Mucosa of descending colon (tissue), 3 donors: ENCODE data around the gene NUP88. TPM values are rescaled to one million over a fixed set of nuclear protein-coding genes. Genes with fewer than 3 reads are reported as not detected.

Experiments used
- ATAC-seq: fragments of 200-7000 bp; cut with Tn5 transposase; one replicate; pipeline ENCODE4 v1.9.1; 2020; ENCODE audit warnings: mild to moderate bottlenecking, moderate library complexity
- DNase-seq, 3 donors: peaks; one replicate each; pipeline ENCODE4 v3.0.0-alpha.2; 2020
- H3K36me3 ChIP-seq: fragments of 200-600 bp; one replicate; pipeline ENCODE4 v1.8.0; 2021; ENCODE audit warnings: low read depth, mild to moderate bottlenecking
- H3K4me1 ChIP-seq: fragments of 200-600 bp; one replicate; pipeline ENCODE4 v1.8.0; 2021; ENCODE audit warnings: low read depth, mild to moderate bottlenecking
- H3K4me3 ChIP-seq: fragments of 200-600 bp; one replicate; pipeline ENCODE4 v1.8.0; 2021; ENCODE audit warnings: mild to moderate bottlenecking
- H3K9me3 ChIP-seq: fragments of 200-600 bp; one replicate; pipeline ENCODE4 v1.8.0; 2021; ENCODE audit warnings: mild to moderate bottlenecking
- intact Hi-C, 2 donors: fragments of 100-400 bp; cut with DNase I in 1 of 2; cut with micrococcal nuclease in 1 of 2; formaldehyde crosslinking; loops; one replicate each; pipeline versions ENCODE4 v1.11.0 to v1.11.1; 2022; cut with DNase I, micrococcal nuclease
- total RNA-seq, 3 donors: library from RNA; stranded (reverse); fragmentation: NEBNext Ultra II Directional in 2 of 3; extraction: Animal tissue kit (Norgen Biotek cat#: 25700) in 2 of 3; gene quantifications; one replicate each; pipeline versions ENCODE4 v1.2.1 to v1.2.4, GENCODE V29; 2021 to 2023
- TF ChIP-seq, protein P1 (sequence below): fragments of 200-600 bp; IDR thresholded peaks from one replicate; pipeline ENCODE4 v1.8.0; 2022; ENCODE audit warnings: antibody characterized with exemption, mild to moderate bottlenecking
- donor health status: DM: no; HTN: no; CAD: no; lungs with moderate emphysema.
- donor health status: DM: no; HTN: no; CAD: no.
- donor health status: DM: no; HTN: yes; CAD: no.

Gene NUP88
- total RNA-seq, 3 donors from 2014 or later = 46.1 to 72.3 (median 50.8) TPM

DNA sequence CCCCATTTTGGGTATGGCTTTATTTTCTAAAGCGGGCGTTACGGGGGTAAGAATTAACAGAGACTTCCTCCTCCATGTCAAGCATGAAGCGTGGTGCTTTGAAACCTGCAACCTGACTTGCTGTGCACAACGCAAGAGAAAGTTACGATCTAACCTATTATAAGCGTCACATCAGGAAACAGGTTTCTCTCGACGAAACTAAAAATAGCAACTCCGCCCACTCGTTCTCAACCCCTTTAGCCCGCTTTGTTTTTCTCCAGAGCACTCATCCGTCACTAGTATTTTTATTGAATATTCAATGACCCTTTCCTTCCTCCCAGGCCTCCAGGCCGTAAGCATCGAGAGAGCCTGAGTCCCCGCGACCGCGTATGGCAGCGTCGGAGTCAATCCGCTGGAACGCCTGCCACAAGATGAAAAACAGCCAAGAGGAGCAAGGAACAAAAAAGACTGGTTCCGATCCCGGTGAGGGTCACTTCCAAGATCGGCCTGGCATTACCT lies 555 bp downstream of the NUP88 start:
- Histone ChIP-seq H3K4me3 (peak overlapping the region; percentile 45), H3K9me3 (no peaks in the 10 kb centered on the region), H3K36me3 (no peaks in the 10 kb centered on the region), H3K4me1 (peaks cover 30% of the 10 kb centered on the region)
- DNase-seq = peak in 1 of 3 donors; percentile 74
- intact Hi-C loops = no loop called here
- peak; percentile 56 for ATAC-seq
- TF ChIP-seq, protein P1, sequence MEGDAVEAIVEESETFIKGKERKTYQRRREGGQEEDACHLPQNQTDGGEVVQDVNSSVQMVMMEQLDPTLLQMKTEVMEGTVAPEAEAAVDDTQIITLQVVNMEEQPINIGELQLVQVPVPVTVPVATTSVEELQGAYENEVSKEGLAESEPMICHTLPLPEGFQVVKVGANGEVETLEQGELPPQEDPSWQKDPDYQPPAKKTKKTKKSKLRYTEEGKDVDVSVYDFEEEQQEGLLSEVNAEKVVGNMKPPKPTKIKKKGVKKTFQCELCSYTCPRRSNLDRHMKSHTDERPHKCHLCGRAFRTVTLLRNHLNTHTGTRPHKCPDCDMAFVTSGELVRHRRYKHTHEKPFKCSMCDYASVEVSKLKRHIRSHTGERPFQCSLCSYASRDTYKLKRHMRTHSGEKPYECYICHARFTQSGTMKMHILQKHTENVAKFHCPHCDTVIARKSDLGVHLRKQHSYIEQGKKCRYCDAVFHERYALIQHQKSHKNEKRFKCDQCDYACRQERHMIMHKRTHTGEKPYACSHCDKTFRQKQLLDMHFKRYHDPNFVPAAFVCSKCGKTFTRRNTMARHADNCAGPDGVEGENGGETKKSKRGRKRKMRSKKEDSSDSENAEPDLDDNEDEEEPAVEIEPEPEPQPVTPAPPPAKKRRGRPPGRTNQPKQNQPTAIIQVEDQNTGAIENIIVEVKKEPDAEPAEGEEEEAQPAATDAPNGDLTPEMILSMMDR = no peak

- H3K36me3 ChIP-seq = no peaks in the 10 kb centered on the region
- H3K4me3 ChIP-seq = no peak overlapping the region
- TF ChIP-seq, protein P1 = no peak
- ATAC-seq (peak; percentile 48), DNase-seq (peak in 1 of 3 donors; percentile 41)
- no peaks in the 10 kb centered on the region for H3K9me3 ChIP-seq
- intact Hi-C loops = no loop called here
- peaks cover 34% of the 10 kb centered on the region for H3K4me1 ChIP-seq
Observed at GRCh38 chr17:5416901-5417300, 2.6 kb downstream of the NUP88 start.

DNA sequence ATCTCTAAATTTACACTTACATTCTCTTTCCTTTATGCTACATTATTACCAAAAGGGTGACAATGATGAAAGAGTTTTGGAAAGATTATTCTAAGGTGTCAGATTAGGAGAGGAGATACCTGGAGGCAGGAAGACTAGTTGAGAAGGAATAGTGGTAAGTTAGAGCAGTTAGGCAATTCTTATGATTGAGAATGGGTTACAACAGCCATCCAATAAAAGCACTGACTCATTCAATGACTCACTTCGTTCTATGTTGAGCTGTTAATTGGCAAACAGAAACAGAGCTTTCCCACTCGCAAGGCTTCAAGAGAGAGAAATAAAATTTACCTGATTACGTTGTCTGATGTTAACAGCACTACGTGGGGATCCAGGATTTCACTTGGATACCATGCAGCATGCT lies 5.8 kb downstream of the NUP88 start:
- ATAC-seq (peak; percentile 86), DNase-seq (peak in 1 of 3 donors; percentile 10)
- Histone ChIP-seq H3K36me3 (peaks cover 1% of the 10 kb centered on the region), H3K4me3 (no peak overlapping the region), H3K4me1 (peaks cover 24% of the 10 kb centered on the region), H3K9me3 (no peaks in the 10 kb centered on the region)
- intact Hi-C loops = no loop called here
- TF ChIP-seq, protein P1 = no peak

- Histone ChIP-seq H3K36me3 (peaks cover 8% of the 10 kb centered on the region), H3K4me1 (peaks cover 4% of the 10 kb centered on the region), H3K4me3 (no peak overlapping the region), H3K9me3 (no peaks in the 10 kb centered on the region)
- ATAC-seq (no peak), DNase-seq (no peak)
- TF ChIP-seq, protein P1 = no peak
- intact Hi-C loops = no loop called here
Observed at GRCh38 chr17:5410594-5411272, 8.7 kb downstream of the NUP88 start.

GRCh38 chr17:5408186-5408585 lies 11.3 kb downstream of the NUP88 start:
- TF ChIP-seq, protein P1 = no peak
- ATAC-seq = no peak

More at GRCh38 chr17:5408186-5408585, 11.3 kb downstream of the NUP88 start:
- no peak for DNase-seq
- Histone ChIP-seq H3K9me3 (no peaks in the 10 kb centered on the region), H3K36me3 (peaks cover 8% of the 10 kb centered on the region), H3K4me1 (peaks cover under 1% of the 10 kb centered on the region), H3K4me3 (no peak overlapping the region)
- intact Hi-C loops = no loop called here
